HepG2 (cell line): ENCODE results near the gene TRIM54. TPM values are rescaled to one million over a fixed set of nuclear protein-coding genes. Genes with fewer than 3 reads are reported as not detected.

Experiments
- ARNT2 ChIP-seq: sonication (generic); formaldehyde crosslinking; IDR thresholded peaks from 2 replicates; pipeline ENCODE4 v1.8.0; 2022; ENCODE audit warnings: mild to moderate bottlenecking, low read depth, missing genetic modification reagents, moderate library complexity
- CERS6 ChIP-seq: sonication (generic); formaldehyde crosslinking; IDR thresholded peaks from 2 replicates; pipeline ENCODE4 v1.5.0; 2020; ENCODE audit warnings: missing genetic modification reagents
- CREBL2 ChIP-seq: sonication (generic); formaldehyde crosslinking; IDR thresholded peaks from 2 replicates; pipeline ENCODE4 v1.8.1; 2023; ENCODE audit warnings: missing genetic modification reagents, mild to moderate bottlenecking, borderline replicate concordance
- FIP1L1 ChIP-seq: fragments of 200-400 bp; formaldehyde crosslinking; IDR thresholded peaks from 2 replicates; pipeline ENCODE4 v1.6.1; 2018; ENCODE audit warnings: low read depth, mild to moderate bottlenecking, low read length, moderate library complexity, borderline replicate concordance; ENCODE audit not compliant: insufficient read depth
- HMGA1 ChIP-seq: sonication (generic); formaldehyde crosslinking; conservative IDR thresholded peaks from 2 replicates; pipeline ENCODE4 v1.4.0; 2020; ENCODE audit warnings: missing genetic modification reagents
- HOXA9 ChIP-seq: sonication (generic); formaldehyde crosslinking; IDR thresholded peaks from 2 replicates; pipeline ENCODE4 v1.8.1; 2022; ENCODE audit warnings: missing genetic modification reagents, mild to moderate bottlenecking, moderate library complexity, borderline replicate concordance
- IRF9 ChIP-seq: sonication (generic); formaldehyde crosslinking; IDR thresholded peaks from 2 replicates; pipeline ENCODE4 v1.8.0; 2022; ENCODE audit warnings: missing genetic modification reagents, mild to moderate bottlenecking, borderline replicate concordance
- MIXL1 ChIP-seq: IDR thresholded peaks from 2 replicates; pipeline ENCODE4 v1.6.1; 2016
- NCOA1 ChIP-seq: sonication (generic); formaldehyde crosslinking; IDR thresholded peaks from 2 replicates; pipeline ENCODE4 v1.9.0; 2021; ENCODE audit warnings: missing genetic modification reagents
- NFYC ChIP-seq: IDR thresholded peaks from 2 replicates; pipeline ENCODE4 v1.6.1; 2016; ENCODE audit warnings: missing genetic modification reagents, missing compliant biosample characterization
- NRL ChIP-seq: sonication (generic); formaldehyde crosslinking; IDR thresholded peaks from 2 replicates; pipeline ENCODE4 v1.5.0; 2020; ENCODE audit warnings: missing genetic modification reagents, mild to moderate bottlenecking, moderate library complexity, borderline replicate concordance
- SAFB2 ChIP-seq: sonication (generic); formaldehyde crosslinking; IDR thresholded peaks from 2 replicates; pipeline ENCODE4 v1.5.1; 2020; ENCODE audit warnings: missing genetic modification reagents, low read depth, mild to moderate bottlenecking, borderline replicate concordance
- SNRNP70 ChIP-seq: fragments of 200-400 bp; formaldehyde crosslinking; IDR thresholded peaks from 2 replicates; pipeline ENCODE4 v1.6.1; 2017; ENCODE audit warnings: mild to moderate bottlenecking, low read depth, low read length, moderate library complexity
- SP2 ChIP-seq: sonication (generic); formaldehyde crosslinking; IDR thresholded peaks from 2 replicates; pipeline ENCODE4 v1.5.1; 2020; ENCODE audit warnings: mild to moderate bottlenecking, missing genetic modification reagents
- TSC22D2 ChIP-seq: sonication (generic); formaldehyde crosslinking; IDR thresholded peaks from 2 replicates; pipeline ENCODE4 v1.5.1; 2020; ENCODE audit warnings: missing genetic modification reagents, mild to moderate bottlenecking, borderline replicate concordance
- ZBTB10 ChIP-seq: sonication (generic); formaldehyde crosslinking; IDR thresholded peaks from 2 replicates; pipeline ENCODE4 v1.4.0; 2020; ENCODE audit warnings: missing genetic modification reagents, borderline replicate concordance
- ZIK1 ChIP-seq: sonication (generic); formaldehyde crosslinking; IDR thresholded peaks from 2 replicates; pipeline ENCODE4 v1.5.0; 2020; ENCODE audit warnings: mild to moderate bottlenecking, low read depth, missing genetic modification reagents, borderline replicate concordance
- ZNF205 ChIP-seq: IDR thresholded peaks from 2 replicates; pipeline ENCODE4 v1.6.1; 2018; ENCODE audit warnings: missing biosample characterization, missing genetic modification reagents
- ZNF605 ChIP-seq: sonication (generic); formaldehyde crosslinking; IDR thresholded peaks from 2 replicates; pipeline ENCODE4 v1.8.0; 2022; ENCODE audit warnings: mild to moderate bottlenecking, missing genetic modification reagents
- ZNF737 ChIP-seq: sonication (generic); formaldehyde crosslinking; IDR thresholded peaks from 2 replicates; pipeline ENCODE4 v1.5.0; 2020; ENCODE audit warnings: missing genetic modification reagents, mild to moderate bottlenecking, borderline replicate concordance
- ZNF746 ChIP-seq: sonication (generic); formaldehyde crosslinking; IDR thresholded peaks from 2 replicates; pipeline ENCODE4 v1.8.0; 2022; ENCODE audit warnings: mild to moderate bottlenecking, missing genetic modification reagents
- ZNF761 ChIP-seq: sonication (generic); formaldehyde crosslinking; conservative IDR thresholded peaks from 2 replicates; pipeline ENCODE4 v1.4.0; 2020; ENCODE audit warnings: mild to moderate bottlenecking, missing genetic modification reagents
- ZNF775 ChIP-seq: sonication (generic); formaldehyde crosslinking; IDR thresholded peaks from 2 replicates; pipeline ENCODE4 v1.4.0; 2020; ENCODE audit warnings: missing genetic modification reagents, mild to moderate bottlenecking, moderate library complexity, borderline replicate concordance
- ZNF816 ChIP-seq: sonication (generic); formaldehyde crosslinking; IDR thresholded peaks from 2 replicates; pipeline ENCODE4 v1.8.0; 2022; ENCODE audit warnings: missing genetic modification reagents, mild to moderate bottlenecking, borderline replicate concordance
- ZSCAN21 ChIP-seq: sonication (generic); formaldehyde crosslinking; IDR thresholded peaks from 2 replicates; pipeline ENCODE4 v1.8.0; 2022; ENCODE audit warnings: mild to moderate bottlenecking, missing genetic modification reagents, moderate library complexity, borderline replicate concordance
- polyA plus RNA-seq, 8 experiments: library from polyadenylated mRNA; depleted of rRNA in 3 of 8; stranded (reverse) in 7 of 8; unstranded in 1 of 8; fragments of >200 nt; fragmentation: Illumina TruSeq in 4 of 8; extraction: Trizol in 4 of 8; gene quantifications; 2 replicates each; pipeline versions ENCODE4 v1.2.1 to v1.2.3, GENCODE V29; 2011 to 2016; ENCODE audit warnings: low read depth in 4 of 8, missing spikeins in 1 of 8, mixed read lengths in 1 of 8; ENCODE audit not compliant: insufficient read depth in 1 of 8
- total RNA-seq, 5 experiments: library from RNA; depleted of rRNA; stranded (reverse); fragments of >200 nt; fragmentation: Illumina TruSeq; extraction: Trizol; gene quantifications; 2 replicates each; pipeline ENCODE4 v1.2.3, GENCODE V29; 2016; ENCODE audit warnings: low read depth in 1 of 5

TRIM54 gene
- total and polyA plus RNA-seq, 2 of the 13 experiments (the other 11 are each of a cell fraction or from before 2014, with no cell fraction given): 0.07 to 0.13 TPM

DNA sequence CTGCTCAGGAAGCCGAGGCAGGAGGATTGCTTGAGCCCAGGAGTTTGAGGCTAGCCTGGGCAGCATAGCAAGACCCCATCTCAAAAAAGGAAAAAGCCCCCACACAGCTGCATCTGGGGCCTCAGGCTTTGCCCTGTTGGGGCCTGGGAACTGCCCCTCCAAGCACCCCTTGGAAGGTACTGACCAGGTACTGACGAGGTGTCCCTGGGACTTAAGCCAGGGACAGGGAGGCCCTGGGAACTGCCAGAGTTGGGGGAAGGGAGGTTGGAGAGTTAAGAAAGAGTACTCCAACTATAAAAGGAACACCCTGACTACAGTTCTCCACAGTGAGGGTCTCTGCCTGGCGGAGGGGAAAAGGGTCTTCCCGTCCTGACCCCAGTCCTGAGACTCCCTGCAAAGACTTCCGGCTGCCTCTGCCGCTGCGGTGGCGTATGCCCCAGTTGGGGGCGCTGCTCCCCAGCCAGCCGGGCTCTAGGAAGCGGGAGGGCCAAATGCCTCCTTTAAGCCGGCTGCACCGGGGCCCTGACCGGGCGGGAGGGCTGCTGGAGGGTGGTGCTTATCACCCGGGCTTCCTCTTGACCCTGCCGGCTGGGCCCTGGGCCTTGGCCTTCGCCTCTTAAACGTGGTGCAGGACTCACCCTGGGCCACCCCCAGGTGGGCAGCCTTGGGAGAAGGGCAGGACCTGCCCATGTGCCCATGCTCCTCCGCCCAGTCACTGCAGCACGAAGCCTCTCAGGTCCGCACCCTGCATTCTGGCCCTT lies 32.2 kb upstream of the TRIM54 start (continued):
- TF ChIP-seq MIXL1 (CRISPR knock-in tag) (0 out of 2 replicates have a peak, but pooled peaks have one; percentile 26), TSC22D2 (no peak; the same call in 1 of the 2 replicates), HMGA1 (CRISPR knock-in tag) (no peak), ZNF775 (CRISPR knock-in tag) (no peak), SP2 (CRISPR knock-in tag) (peak; percentile 28; the same call in 1 of the 2 replicates), IRF9 (CRISPR knock-in tag) (no peak), ZNF605 (CRISPR knock-in tag) (no peak; the same call in none of the 2 replicates), ZSCAN21 (no peak), ZNF761 (no peak; the same call in 1 of the 2 replicates), ZBTB10 (CRISPR knock-in tag) (no peak; the same call in 1 of the 2 replicates), NRL (peak; percentile 84; the same call in 1 of the 2 replicates), ARNT2 (peak; percentile 86), ZNF746 (no peak; the same call in 1 of the 2 replicates), CREBL2 (CRISPR knock-in tag) (no peak), SNRNP70 (no peak), ZIK1 (CRISPR knock-in tag) (0 out of 2 replicates have a peak, but pooled peaks have one; percentile 8), ZNF205 (no peak), SAFB2 (CRISPR knock-in tag) (peak; percentile 53), NCOA1 (CRISPR knock-in tag) (no peak), FIP1L1 (no peak; the same call in 1 of the 2 replicates), ZNF737 (no peak), ZNF816 (CRISPR knock-in tag) (no peak; the same call in 1 of the 2 replicates), NFYC (CRISPR knock-in tag) (no peak), CERS6 (CRISPR knock-in tag) (no peak), HOXA9 (CRISPR knock-in tag) (no peak)
